Suppressor macrophage treated with lipopolysaccharide for 4 hours (primary cell): ENCODE data around the gene CTNND2.

Experiments used
- DNase-seq: peaks from one replicate; pipeline ENCODE4 v3.0.0-alpha.2; 2020

The CTNND2 gene

GRCh38 chr5:10949856-10950630 lies 954.2 kb downstream of the CTNND2 start:
- no peak for DNase-seq

- no peak for DNase-seq
Measured at GRCh38 chr5:10946050-10946449, 958.2 kb downstream of the CTNND2 start.

- no peak for DNase-seq
Measured at GRCh38 chr5:10941900-10942299, 962.3 kb downstream of the CTNND2 start.

- DNase-seq, result no peak
Measured at GRCh38 chr5:10936081-10936855, 968.0 kb downstream of the CTNND2 start.

- DNase-seq, result no peak
Measured at GRCh38 chr5:10935536-10935935, 968.7 kb downstream of the CTNND2 start.

- no peak for DNase-seq
Measured at GRCh38 chr5:10934783-10935355, 969.4 kb downstream of the CTNND2 start.

GRCh38 chr5:10933121-10933520 lies 971.1 kb downstream of the CTNND2 start:
- DNase-seq, result no peak

GRCh38 chr5:10932426-10932825 lies 971.8 kb downstream of the CTNND2 start:
- DNase-seq, result no peak

GRCh38 chr5:10927608-10928007 lies 976.6 kb downstream of the CTNND2 start:
- DNase-seq, result no peak

GRCh38 chr5:10923310-10923709 lies 980.9 kb downstream of the CTNND2 start:
- DNase-seq, result no peak
